Measurements from ENCODE around the gene NOC4L. TPM values are rescaled to one million over a fixed set of nuclear protein-coding genes. Genes with fewer than 3 reads are reported as not detected.

Gene NOC4L
- total RNA-seq, 2 donors from 2014 or later, result 10.9 to 18.1 TPM

DNA sequence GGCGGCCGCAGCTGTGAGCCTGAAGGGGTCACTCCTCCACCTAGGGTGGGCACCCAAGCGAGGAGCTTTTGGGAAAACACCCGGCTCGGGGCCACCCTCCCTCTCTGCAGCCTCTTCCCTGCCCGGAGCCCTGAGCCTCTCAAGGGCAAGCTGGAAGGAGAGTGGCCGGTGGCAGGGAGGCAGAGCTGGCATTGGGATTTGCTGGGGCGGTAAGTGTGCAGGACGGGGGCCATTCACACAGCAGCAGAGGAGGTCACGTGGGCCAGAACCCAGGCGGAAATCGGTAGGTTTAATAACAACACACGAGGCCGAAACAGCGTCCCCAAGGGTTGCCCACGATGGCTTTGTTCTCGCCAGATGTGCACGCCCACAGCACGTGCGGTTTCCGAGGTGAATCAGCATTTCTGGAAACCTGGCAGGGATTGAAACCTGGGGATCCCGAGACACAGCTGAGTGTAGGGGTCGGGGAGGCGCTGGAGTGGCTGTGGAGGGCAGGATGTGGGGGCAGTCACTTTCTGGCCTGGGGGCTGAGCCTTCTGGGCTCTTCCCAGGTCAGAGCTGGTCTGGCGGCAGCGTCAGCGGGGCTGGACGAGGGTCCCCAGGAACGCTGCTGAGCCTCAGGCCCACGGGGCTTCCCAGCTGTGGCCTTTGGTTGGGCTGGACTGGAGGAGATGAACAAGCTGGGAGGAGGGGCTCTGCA, 23.5 kb downstream of the NOC4L start:
- Histone ChIP-seq H3K9me3 (no peaks in the 10 kb centered on the region), H3K4me1 (no peaks in the 10 kb centered on the region), H3K36me3 (replicated peaks in 1 of 2; ENCODE audit: insufficient read depth in 1 of 2, low read depth in 2 of 2) (no peaks in the 10 kb centered on the region), H3K4me3 (no peak overlapping the region), H3K27ac (no peak overlapping the region), H3K27me3 (peaks cover 0 to 13% of the 10 kb centered on the region in 2 donors)
- DNase-seq (no peak), ATAC-seq (no peak)
- TF ChIP-seq, protein P1, sequence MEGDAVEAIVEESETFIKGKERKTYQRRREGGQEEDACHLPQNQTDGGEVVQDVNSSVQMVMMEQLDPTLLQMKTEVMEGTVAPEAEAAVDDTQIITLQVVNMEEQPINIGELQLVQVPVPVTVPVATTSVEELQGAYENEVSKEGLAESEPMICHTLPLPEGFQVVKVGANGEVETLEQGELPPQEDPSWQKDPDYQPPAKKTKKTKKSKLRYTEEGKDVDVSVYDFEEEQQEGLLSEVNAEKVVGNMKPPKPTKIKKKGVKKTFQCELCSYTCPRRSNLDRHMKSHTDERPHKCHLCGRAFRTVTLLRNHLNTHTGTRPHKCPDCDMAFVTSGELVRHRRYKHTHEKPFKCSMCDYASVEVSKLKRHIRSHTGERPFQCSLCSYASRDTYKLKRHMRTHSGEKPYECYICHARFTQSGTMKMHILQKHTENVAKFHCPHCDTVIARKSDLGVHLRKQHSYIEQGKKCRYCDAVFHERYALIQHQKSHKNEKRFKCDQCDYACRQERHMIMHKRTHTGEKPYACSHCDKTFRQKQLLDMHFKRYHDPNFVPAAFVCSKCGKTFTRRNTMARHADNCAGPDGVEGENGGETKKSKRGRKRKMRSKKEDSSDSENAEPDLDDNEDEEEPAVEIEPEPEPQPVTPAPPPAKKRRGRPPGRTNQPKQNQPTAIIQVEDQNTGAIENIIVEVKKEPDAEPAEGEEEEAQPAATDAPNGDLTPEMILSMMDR (IDR thresholded peaks at IDR 0.05), result no peak
- no peak for TF ChIP-seq POLR2A (IDR thresholded peaks at IDR 0.05)
- 58 to 60% methylated on average over 26 to 30 of the region's 30 CpGs for WGBS, 2 donors
- intact Hi-C loops (cut with DNase I), result no loop called here

DNA sequence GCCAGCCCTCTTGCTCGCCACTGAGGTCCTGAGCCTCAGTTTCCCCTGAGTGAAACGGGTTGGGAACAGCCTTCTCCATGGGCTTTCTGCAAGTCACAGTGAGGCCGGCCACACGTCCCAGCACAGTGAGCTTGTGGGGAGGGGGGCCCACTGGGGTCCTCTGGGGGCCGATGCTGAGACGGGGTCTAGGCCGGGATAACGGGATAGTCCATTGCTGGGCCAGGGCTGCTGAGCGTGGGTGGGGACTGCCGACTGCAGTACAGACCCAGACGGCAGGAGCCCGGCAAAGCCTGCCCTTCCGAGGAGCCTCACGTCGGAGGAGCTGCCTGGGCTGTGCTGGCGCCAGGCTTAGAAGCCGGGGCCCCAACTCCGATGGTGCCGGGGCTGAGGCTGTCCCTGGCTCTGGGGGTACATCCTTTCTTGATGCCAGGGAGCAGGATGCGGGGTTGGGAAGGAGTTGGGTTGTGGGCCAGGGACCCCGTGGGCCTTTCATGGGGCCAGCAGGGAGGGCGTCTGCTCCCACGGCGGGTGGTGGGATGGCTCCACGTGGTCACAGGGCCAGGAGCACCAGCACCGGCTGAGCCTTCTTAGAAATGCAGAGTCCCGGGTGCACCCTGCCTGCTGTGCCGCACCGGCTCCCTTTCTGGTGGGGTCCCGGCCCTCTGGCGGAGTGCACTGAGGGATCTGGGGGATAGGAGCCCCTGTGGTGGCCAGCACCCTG, 24.2 kb downstream of the NOC4L start:
- ATAC-seq (no peak), DNase-seq (no peak)
- Histone ChIP-seq H3K27me3 (peaks cover 0 to 13% of the 10 kb centered on the region in 2 donors), H3K9me3 (no peaks in the 10 kb centered on the region), H3K27ac (no peak overlapping the region), H3K4me1 (no peaks in the 10 kb centered on the region), H3K36me3 (replicated peaks in 1 of 2; ENCODE audit: insufficient read depth in 1 of 2, low read depth in 2 of 2) (no peaks in the 10 kb centered on the region), H3K4me3 (no peak overlapping the region)
- intact Hi-C loops (cut with DNase I), result no loop called here
- WGBS, 2 donors, result 60 to 69% methylated on average over 9 to 16 of the region's 31 CpGs
- TF ChIP-seq, protein P1 (IDR thresholded peaks at IDR 0.05), result no peak
- TF ChIP-seq POLR2A (IDR thresholded peaks at IDR 0.05), result no peak

DNA sequence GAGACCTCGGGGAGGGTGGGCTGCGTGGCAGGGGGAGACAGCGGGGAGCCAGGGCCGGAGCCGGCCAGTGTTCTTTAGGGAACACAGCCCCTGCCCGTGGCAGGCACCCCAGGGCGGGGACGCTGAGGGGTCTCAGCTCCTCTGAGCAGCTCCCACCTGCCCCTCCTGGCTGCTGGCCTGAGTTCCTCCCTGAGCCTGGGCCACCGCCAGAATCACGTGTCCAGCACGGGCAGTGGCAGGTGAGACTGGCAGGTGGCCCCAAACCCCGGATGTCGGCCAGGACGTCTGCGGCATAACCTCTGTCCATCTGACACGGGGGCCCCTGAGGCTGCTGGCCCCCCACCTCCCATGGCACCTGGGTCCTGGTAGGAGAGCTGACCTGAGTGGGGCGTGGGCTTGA, 25.1 kb downstream of the NOC4L start:
- ATAC-seq, result no peak
- WGBS, 2 donors, result 61% methylated on average over 15 of the region's 17 CpGs; no CpG with 5 or more reads in 1 of the 2 donors
- H3K27me3 ChIP-seq, result peaks cover 0 to 13% of the 10 kb centered on the region in 2 donors
- H3K4me1 ChIP-seq, result no peaks in the 10 kb centered on the region
- H3K36me3 ChIP-seq (replicated peaks in 1 of 2; ENCODE audit: insufficient read depth in 1 of 2, low read depth in 2 of 2), result no peaks in the 10 kb centered on the region
- TF ChIP-seq POLR2A (IDR thresholded peaks at IDR 0.05), result no peak
- TF ChIP-seq, protein P1 (IDR thresholded peaks at IDR 0.05), result no peak
- intact Hi-C loops (cut with DNase I), result no loop called here
- DNase-seq, result no peak
- no peak overlapping the region for H3K4me3 ChIP-seq
- H3K9me3 ChIP-seq, result no peaks in the 10 kb centered on the region
- no peak overlapping the region for H3K27ac ChIP-seq

DNA sequence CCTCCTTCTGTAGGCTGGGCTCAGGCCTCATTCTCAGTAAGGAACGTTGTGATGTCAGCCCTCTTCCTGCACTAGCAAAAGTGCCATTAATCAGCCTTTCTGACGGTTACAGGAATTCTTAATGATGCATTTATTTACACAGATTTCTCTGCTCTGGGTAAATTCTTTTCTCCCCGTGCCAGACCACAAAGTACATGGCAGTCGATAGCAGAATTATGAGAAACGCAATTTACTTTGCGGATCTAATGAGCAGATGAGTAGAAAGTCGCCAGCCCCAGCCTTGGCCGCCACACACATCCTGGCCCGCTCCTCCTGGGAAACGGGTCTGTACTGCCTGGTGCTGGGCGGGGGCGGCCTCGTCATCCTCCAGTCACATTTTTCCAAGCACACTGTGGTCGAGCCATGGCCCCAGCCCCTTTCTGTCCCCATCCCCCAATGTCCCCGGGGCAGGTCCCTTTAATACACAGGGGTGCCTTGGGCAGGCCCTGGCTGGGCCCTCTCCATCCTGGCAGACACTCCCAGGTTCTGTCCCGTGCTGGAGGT, 25.9 kb downstream of the NOC4L start:
- 24 to 30% methylated on average over 11 to 16 of the region's 16 CpGs for WGBS, 2 donors
- Histone ChIP-seq H3K36me3 (replicated peaks in 1 of 2; ENCODE audit: insufficient read depth in 1 of 2, low read depth in 2 of 2) (no peaks in the 10 kb centered on the region), H3K4me1 (no peaks in the 10 kb centered on the region), H3K27ac (no peak overlapping the region), H3K9me3 (no peaks in the 10 kb centered on the region), H3K4me3 (no peak overlapping the region), H3K27me3 (peaks cover 0 to 13% of the 10 kb centered on the region in 2 donors)
- DNase-seq (no peak), ATAC-seq (no peak)
- TF ChIP-seq POLR2A (IDR thresholded peaks at IDR 0.05), result no peak
- TF ChIP-seq, protein P1 (IDR thresholded peaks at IDR 0.05), result no peak
- intact Hi-C loops (cut with DNase I), result no loop called here

All from body of pancreas (tissue), 4 donors.